Chondrocyte (in vitro differentiated cells): Measurements from ENCODE around the gene IGSF9. TPM values are rescaled to one million over a fixed set of nuclear protein-coding genes. Genes with fewer than 3 reads are reported as not detected.

ENCODE experiments used
- DNase-seq: peaks from one replicate; pipeline ENCODE4 v3.0.0; 2021; ENCODE audit warnings: mixed read lengths, low spot score
- H3K27ac Mint-ChIP-seq: one replicate; pipeline ENCODE4 v1.8.0; 2021; ENCODE audit warnings: mild to moderate bottlenecking, moderate library complexity, mixed read lengths; ENCODE audit not compliant: unreplicated experiment
- H3K27me3 Mint-ChIP-seq: 2 replicates; pipeline ENCODE4 v1.8.0; 2021; ENCODE audit warnings: low read depth, mixed read lengths
- H3K36me3 Mint-ChIP-seq: 2 replicates; pipeline ENCODE4 v1.8.0; 2021; ENCODE audit warnings: low read depth, mixed read lengths
- H3K4me1 Mint-ChIP-seq: 2 replicates; pipeline ENCODE4 v1.8.0; 2021; ENCODE audit warnings: low read depth, mild to moderate bottlenecking, mixed read lengths
- H3K4me3 Mint-ChIP-seq: one replicate; pipeline ENCODE4 v1.8.0; 2021; ENCODE audit warnings: mild to moderate bottlenecking, moderate library complexity, mixed read lengths; ENCODE audit not compliant: unreplicated experiment
- H3K9me3 Mint-ChIP-seq: 2 replicates; pipeline ENCODE4 v1.8.0; 2021; ENCODE audit warnings: low read depth, mixed read lengths
- total RNA-seq: library from RNA; stranded (reverse); gene quantifications from 3 replicates; pipeline ENCODE4 v1.2.1, GENCODE V29; 2021
- TF ChIP-seq, protein P1 (sequence below): fragments of 200-600 bp; sonication (generic); IDR thresholded peaks from 2 replicates; pipeline ENCODE4 v1.5.0; 2021; ENCODE audit warnings: antibody characterized with exemption, mild to moderate bottlenecking, moderate library complexity

IGSF9 gene
- total RNA-seq, 1 donor from 2014 or later, result not detected

DNA sequence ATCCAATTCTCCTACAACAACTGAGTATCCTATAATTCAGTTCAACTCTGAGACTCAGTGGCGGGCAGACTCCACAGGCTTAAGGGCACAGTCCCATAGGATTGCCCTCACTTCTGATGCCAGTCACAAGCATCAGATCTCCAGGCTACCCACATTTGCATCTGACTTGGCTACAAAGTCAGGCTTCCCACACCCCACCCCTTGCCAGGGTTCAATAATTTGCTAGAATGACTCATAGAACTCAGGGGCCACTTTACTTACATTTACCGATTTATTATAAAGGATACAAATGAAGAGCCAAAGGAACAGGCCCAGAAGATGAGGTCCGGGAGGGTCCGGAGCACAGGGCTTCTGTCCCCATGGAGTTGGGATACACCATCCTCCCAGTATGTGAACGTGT, 44.6 kb upstream of the IGSF9 start:
- peaks cover 10% of the 10 kb centered on the region for H3K4me1 Mint-ChIP-seq
- peaks cover 36% of the 10 kb centered on the region for H3K27me3 Mint-ChIP-seq
- no peak overlapping the region for H3K27ac Mint-ChIP-seq
- H3K4me3 Mint-ChIP-seq, result no peak overlapping the region
- no peak for DNase-seq
- H3K9me3 Mint-ChIP-seq, result no peaks in the 10 kb centered on the region
- TF ChIP-seq, protein P1, sequence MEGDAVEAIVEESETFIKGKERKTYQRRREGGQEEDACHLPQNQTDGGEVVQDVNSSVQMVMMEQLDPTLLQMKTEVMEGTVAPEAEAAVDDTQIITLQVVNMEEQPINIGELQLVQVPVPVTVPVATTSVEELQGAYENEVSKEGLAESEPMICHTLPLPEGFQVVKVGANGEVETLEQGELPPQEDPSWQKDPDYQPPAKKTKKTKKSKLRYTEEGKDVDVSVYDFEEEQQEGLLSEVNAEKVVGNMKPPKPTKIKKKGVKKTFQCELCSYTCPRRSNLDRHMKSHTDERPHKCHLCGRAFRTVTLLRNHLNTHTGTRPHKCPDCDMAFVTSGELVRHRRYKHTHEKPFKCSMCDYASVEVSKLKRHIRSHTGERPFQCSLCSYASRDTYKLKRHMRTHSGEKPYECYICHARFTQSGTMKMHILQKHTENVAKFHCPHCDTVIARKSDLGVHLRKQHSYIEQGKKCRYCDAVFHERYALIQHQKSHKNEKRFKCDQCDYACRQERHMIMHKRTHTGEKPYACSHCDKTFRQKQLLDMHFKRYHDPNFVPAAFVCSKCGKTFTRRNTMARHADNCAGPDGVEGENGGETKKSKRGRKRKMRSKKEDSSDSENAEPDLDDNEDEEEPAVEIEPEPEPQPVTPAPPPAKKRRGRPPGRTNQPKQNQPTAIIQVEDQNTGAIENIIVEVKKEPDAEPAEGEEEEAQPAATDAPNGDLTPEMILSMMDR, result no peak
- no peaks in the 10 kb centered on the region for H3K36me3 Mint-ChIP-seq

DNA sequence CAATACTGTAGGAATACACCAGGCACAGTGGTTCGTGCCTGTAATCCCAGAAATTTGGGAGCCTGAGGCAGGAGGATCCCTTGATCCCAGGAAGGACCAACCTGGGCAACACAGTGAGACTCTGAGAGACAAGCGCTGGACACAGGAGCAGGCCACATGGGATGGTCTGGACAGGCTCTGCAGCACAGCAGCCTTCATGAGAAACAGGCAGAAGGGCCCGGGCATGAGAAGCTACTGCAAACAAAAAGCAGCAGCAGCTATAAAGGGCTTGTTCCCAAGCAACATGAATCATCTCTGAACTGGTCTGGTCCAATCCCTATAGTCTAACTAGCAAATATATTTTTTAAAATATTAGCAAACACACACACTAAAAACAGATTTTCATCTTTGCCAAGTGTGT, 44.2 kb upstream of the IGSF9 start:
- Mint-ChIP-seq H3K4me1 (peaks cover 10% of the 10 kb centered on the region), H3K36me3 (no peaks in the 10 kb centered on the region), H3K27ac (no peak overlapping the region), H3K27me3 (peaks cover 40% of the 10 kb centered on the region), H3K9me3 (no peaks in the 10 kb centered on the region), H3K4me3 (no peak overlapping the region)
- TF ChIP-seq, protein P1, result no peak
- DNase-seq, result no peak

DNA sequence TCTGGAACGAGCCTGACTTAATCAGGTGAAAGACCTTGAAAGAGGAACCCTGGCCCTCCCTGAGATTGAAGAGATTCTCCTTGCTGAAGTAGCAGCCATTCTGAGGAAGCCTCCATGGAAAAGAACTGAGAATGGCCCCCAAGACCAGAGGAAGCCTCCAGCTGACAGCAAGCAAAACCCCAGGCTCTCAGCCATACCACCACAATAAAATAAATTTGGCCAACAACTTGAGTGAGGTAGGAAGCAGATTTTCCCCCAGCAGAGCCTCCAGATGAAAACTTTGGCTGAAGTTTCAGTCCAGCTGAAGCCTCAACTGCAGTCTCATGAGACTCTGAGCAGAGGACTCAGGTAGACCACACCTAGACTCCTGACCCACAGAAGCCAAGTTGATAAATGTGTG, 42.6 kb upstream of the IGSF9 start:
- DNase-seq, result no peak
- TF ChIP-seq, protein P1, result no peak
- no peak overlapping the region for H3K27ac Mint-ChIP-seq
- H3K36me3 Mint-ChIP-seq, result no peaks in the 10 kb centered on the region
- no peak overlapping the region for H3K4me3 Mint-ChIP-seq
- peaks cover 2% of the 10 kb centered on the region for H3K9me3 Mint-ChIP-seq
- H3K27me3 Mint-ChIP-seq, result peaks cover 51% of the 10 kb centered on the region
- peaks cover 10% of the 10 kb centered on the region for H3K4me1 Mint-ChIP-seq

DNA sequence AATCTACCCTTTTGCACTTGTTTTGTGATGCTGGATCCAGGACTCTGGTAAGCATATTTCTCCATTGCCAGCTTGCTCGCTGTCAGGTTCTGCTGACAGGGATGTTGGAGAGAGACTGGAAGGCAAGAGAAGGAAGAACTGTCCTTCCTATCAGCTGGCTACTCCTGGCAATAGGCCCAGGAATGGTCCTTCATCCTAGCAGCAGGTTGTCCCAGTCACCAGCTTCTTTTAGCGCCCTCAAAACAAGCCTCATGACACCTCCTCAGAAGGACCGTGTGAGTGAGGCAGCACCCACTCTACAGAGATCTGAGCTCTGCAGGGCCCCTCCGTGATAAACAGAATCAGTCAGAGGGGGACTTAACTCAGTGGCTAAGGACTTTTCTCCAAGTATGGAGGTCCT, 41.8 kb upstream of the IGSF9 start:
- H3K36me3 Mint-ChIP-seq, result peaks cover 3% of the 10 kb centered on the region
- H3K4me3 Mint-ChIP-seq, result no peak overlapping the region
- no peak overlapping the region for H3K27ac Mint-ChIP-seq
- peaks cover 5% of the 10 kb centered on the region for H3K4me1 Mint-ChIP-seq
- DNase-seq, result no peak
- H3K9me3 Mint-ChIP-seq, result peaks cover 3% of the 10 kb centered on the region
- H3K27me3 Mint-ChIP-seq, result peaks cover 57% of the 10 kb centered on the region
- TF ChIP-seq, protein P1, result no peak

DNA sequence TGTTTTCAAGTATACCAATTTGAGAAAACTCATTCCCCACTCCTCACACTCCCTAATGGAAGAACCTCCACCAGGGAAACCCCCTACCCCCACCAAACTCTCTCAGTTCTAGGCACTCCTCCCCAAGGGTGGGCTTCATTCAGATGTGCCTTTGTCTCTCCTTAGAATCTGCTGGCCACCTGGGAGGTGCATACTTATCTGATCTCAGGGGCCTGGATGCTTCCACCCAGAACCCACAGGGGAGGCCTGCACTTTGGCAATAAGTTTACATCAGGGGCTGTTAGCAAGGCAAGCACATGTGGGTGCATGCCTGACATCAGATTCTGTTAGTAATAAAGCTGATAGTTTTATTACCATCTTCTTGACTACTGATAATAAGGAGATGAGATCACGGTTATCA, 41.1 kb upstream of the IGSF9 start:
- Mint-ChIP-seq H3K9me3 (peaks cover 3% of the 10 kb centered on the region), H3K27ac (no peak overlapping the region), H3K36me3 (peaks cover 7% of the 10 kb centered on the region), H3K27me3 (peaks cover 60% of the 10 kb centered on the region), H3K4me1 (no peaks in the 10 kb centered on the region), H3K4me3 (no peak overlapping the region)
- TF ChIP-seq, protein P1, result no peak
- no peak for DNase-seq
